HG02759 (cell line): ENCODE results near the gene TP53TG3F.
"Not testable (repeated sequence)": the region's sequence is repeated elsewhere in the genome, so short reads cannot be mapped to it uniquely, and the experiment has no call there.

ENCODE experiments used
- ATAC-seq: cut with Tn5 transposase; IDR thresholded peaks from one replicate; pipeline ENCODE4 v1.9.1; 2021; ENCODE audit warnings: mild to moderate bottlenecking, moderate library complexity; ENCODE audit not compliant: unreplicated experiment

TP53TG3F gene, protein sequence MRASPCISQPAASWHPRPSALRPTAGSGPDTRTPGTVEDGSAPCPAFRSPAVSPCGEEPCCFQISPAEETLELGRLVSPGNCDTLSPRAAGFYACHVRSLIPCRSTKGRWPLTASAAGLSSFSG

DNA sequence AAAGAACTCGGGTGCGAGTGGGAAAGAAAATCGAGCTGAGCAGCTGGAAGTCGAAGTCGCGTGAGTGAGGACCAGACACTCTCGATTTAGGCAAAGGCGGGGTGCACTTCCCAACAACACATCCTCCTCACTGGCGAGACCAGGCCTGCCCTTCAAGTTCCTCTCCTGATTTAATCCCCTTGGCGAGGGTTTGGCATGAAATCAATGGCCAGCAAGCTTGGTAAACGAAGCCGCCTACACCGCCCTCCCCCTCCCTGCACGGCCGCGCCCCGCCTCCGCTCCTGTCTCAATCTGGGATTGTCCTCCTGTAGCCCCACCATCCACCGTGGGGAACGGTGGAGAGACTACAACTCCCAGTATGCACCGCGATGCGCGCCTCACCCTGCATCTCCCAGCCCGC, at the start of gene TP53TG3F:
Gene TP53TG3F (plus strand): TSS at position 301 of the 400 bp plus-strand sequence. CDS start 68 bp downstream, at position 369.
- ATAC-seq: not testable (repeated sequence)

DNA sequence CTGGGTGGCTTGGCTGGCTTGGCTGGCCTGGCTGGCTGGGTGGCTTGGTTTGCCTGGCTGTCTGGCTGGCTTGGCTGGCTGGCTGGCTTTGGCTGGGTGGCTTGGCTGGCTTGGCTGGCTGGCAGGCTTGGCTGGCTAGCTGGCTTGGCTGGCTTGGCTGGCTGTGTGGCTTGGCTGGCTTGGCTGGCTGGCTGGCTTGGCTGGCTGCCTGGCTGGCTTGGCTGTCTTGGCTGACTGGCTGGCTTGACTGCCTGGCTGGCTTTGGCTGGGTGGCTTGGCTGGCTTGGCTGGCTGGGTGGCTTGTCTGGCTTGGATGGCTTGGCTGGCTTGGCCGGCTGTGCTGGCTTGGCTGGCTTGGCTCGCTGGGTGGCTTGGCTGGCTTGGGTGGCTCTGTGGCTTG, 32.2 kb downstream of the TP53TG3F start:
- ATAC-seq: not testable (repeated sequence)

DNA sequence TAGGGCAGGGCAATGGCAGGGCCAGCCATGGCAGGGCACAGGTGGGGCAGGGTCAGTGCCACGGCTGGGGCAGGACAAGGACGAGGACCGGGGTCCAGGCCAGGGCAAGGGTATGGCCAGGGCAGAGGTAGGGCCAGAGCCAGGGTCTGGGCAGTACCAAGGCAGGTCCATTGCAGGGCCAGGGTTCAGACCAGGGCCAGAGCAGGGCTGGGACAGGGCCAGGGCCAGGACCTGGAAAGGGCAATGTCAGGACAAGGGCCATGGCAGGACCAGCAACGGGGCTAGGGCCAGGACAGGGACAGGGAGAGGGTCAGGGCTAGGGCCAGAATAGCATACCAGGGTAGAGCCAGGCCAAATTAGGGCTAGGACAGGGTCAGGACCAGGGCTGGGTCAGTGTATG, 47.8 kb downstream of the TP53TG3F start:
- not testable (repeated sequence) for ATAC-seq

DNA sequence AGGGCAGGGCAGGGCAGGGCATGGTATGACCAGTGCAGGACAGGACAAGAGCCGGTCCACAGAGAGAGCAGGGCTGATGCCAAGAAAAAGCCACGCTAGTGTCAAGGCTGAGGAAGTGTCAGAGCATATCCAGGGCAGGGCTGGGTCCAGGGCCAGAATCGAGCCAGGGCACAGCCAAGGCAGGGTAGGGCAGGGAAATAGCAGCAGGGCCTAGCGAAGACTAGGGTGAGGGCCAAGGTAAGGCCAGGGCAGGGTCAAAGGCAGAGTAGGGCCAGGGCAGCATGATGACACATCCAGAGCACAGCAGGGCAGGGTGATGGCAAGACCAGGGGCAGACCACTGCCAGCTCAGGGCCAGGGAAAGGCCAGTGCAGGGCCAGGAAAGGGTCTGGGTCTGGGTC, 49.7 kb downstream of the TP53TG3F start:
- not testable (repeated sequence) for ATAC-seq

DNA sequence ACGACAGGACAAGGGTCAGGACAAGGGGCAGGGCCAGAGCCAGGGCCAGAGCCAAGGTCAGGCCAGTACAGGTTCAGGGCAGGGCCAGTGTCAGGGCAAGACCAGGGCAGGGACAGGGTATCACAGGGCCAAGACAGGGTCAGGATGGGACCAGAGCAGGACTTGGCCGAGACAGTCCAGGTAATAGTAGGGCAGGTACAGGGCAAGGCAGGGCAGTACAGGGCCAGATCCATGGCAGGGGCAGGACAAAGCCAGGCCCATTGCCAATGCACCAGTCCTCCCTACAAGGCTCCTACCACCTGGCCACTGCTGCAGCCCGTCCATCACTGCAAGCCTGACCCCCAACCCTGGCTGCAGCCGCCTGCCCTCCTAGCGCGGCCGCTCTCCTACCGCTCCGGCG, 50.5 kb downstream of the TP53TG3F start:
- not testable (repeated sequence) for ATAC-seq
